ENCODE results near the gene ANKRD33B. TPM values are rescaled to one million over a fixed set of nuclear protein-coding genes. Genes with fewer than 3 reads are reported as not detected.

ANKRD33B gene
- total RNA-seq, 4 donors from 2014 or later: 16.7 to 27.0 (median 24.8) TPM

- Histone ChIP-seq H3K27ac (no peak overlapping the region), H3K36me3 (no peaks in the 10 kb centered on the region), H3K4me1 (peaks cover 37% of the 10 kb centered on the region), H3K9me3 (no peaks in the 10 kb centered on the region), H3K27me3 (no peaks in the 10 kb centered on the region), H3K4me3 (no peak overlapping the region)
- DNase-seq (ENCODE audit: low spot score in 2 of 2): no peak
- TF ChIP-seq POLR2A (IDR thresholded peaks at IDR 0.05) (no peak), EP300 (IDR thresholded peaks at IDR 0.05) (no peak), POLR2AphosphoS5 (IDR thresholded peaks at IDR 0.05) (no peak), CTCF (IDR thresholded peaks at IDR 0.05) (no peak)
- WGBS: 91% methylated on average over 7 of the region's 7 CpGs
These were observed 10.4 kb upstream of the ANKRD33B start for GRCh38 chr5:10553476-10553875.

DNA sequence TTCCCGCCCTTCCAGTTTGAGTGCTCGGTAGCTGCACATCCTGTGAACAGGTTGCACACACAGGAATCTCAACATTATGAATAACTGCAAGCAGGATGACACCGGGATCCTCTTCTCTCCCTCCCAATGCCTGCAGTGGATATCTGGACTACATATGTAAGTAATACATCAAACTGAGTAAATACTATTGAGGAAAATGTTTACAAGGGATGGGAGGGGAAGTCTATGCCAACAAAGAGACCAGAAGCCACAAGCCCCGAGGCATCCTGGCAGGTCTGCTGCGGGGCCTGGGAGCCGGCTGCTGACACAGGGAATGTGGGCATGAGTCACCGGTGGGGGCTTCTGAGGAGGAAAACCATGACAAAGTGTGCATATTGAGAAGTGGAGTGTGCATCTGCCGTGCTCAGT is 8.6 kb upstream of the ANKRD33B start:
- WGBS: 47% methylated on average over 8 of the region's 8 CpGs
- H3K9me3 ChIP-seq: no peaks in the 10 kb centered on the region
- H3K27me3 ChIP-seq: no peaks in the 10 kb centered on the region
- H3K4me1 ChIP-seq: peaks cover 42% of the 10 kb centered on the region
- DNase-seq (ENCODE audit: low spot score in 2 of 2): no peak
- no peak overlapping the region for H3K4me3 ChIP-seq
- no peaks in the 10 kb centered on the region for H3K36me3 ChIP-seq
- H3K27ac ChIP-seq: no peak overlapping the region
- TF ChIP-seq POLR2A (IDR thresholded peaks at IDR 0.05) (no peak), POLR2AphosphoS5 (IDR thresholded peaks at IDR 0.05) (no peak), EP300 (IDR thresholded peaks at IDR 0.05) (no peak), CTCF (IDR thresholded peaks at IDR 0.05) (no peak)

DNA sequence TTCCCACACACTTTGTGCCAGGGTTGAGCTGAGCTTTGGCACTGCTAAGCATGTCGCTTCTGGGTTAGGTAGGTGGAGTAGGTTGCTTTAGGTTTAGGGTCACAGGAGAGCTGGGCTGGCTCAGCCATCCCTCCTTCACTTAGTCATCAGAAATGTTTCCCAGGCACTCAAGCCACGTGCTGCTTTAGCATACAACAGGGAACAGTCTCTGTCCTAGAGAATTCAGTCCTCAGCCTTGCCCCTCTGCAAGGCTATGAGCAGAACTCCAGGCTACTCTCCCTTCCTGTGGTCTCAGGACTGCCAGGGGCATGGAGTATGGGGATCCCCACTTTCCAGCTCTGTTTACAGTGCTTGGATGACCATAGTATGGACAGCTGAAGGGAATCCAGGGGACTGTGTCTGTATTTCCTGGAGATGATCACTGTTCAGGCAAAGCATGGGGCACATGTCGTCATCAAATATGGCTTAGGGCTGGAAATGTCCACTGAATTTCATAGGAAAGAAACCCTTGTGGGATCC is 7.5 kb upstream of the ANKRD33B start:
- no peak for TF ChIP-seq EP300 (IDR thresholded peaks at IDR 0.05)
- TF ChIP-seq CTCF (IDR thresholded peaks at IDR 0.05): no peak
- no peak for TF ChIP-seq POLR2A (IDR thresholded peaks at IDR 0.05)
- TF ChIP-seq POLR2AphosphoS5 (IDR thresholded peaks at IDR 0.05): no peak
- no peak for DNase-seq (ENCODE audit: low spot score in 2 of 2)
- H3K27me3 ChIP-seq: no peaks in the 10 kb centered on the region
- WGBS: 24% methylated on average over 2 of the region's 3 CpGs
- no peak overlapping the region for H3K4me3 ChIP-seq
- no peaks in the 10 kb centered on the region for H3K36me3 ChIP-seq
- H3K4me1 ChIP-seq: peaks cover 42% of the 10 kb centered on the region
- H3K9me3 ChIP-seq: no peaks in the 10 kb centered on the region
- no peak overlapping the region for H3K27ac ChIP-seq

GRCh38 chr5:10556893-10557746 is 6.8 kb upstream of the ANKRD33B start:
- Histone ChIP-seq H3K27ac (no peak overlapping the region), H3K36me3 (no peaks in the 10 kb centered on the region), H3K27me3 (no peaks in the 10 kb centered on the region), H3K9me3 (no peaks in the 10 kb centered on the region), H3K4me1 (peaks cover 34% of the 10 kb centered on the region), H3K4me3 (no peak overlapping the region)
- DNase-seq (ENCODE audit: low spot score in 2 of 2): no peak
- TF ChIP-seq POLR2A (IDR thresholded peaks at IDR 0.05): no peak
- 83% methylated on average over 10 of the region's 11 CpGs for WGBS

- no peak for DNase-seq (ENCODE audit: low spot score in 2 of 2)
- no peak overlapping the region for H3K27ac ChIP-seq
- no peaks in the 10 kb centered on the region for H3K36me3 ChIP-seq
- peaks cover 19% of the 10 kb centered on the region for H3K27me3 ChIP-seq
- H3K4me1 ChIP-seq: peaks cover 41% of the 10 kb centered on the region
- no peak for TF ChIP-seq POLR2AphosphoS5 (IDR thresholded peaks at IDR 0.05)
- no peak overlapping the region for H3K4me3 ChIP-seq
- no peaks in the 10 kb centered on the region for H3K9me3 ChIP-seq
- WGBS: 79% methylated on average over 4 of the region's 4 CpGs
These were observed 4.7 kb upstream of the ANKRD33B start for GRCh38 chr5:10559151-10559550.

GRCh38 chr5:10559871-10560270 is 4.0 kb upstream of the ANKRD33B start:
- Histone ChIP-seq H3K27ac (no peak overlapping the region), H3K27me3 (peaks cover 26% of the 10 kb centered on the region), H3K4me3 (no peak overlapping the region), H3K9me3 (no peaks in the 10 kb centered on the region), H3K36me3 (no peaks in the 10 kb centered on the region), H3K4me1 (peaks cover 47% of the 10 kb centered on the region)
- 37% methylated on average over 7 of the region's 7 CpGs for WGBS
- no peak for DNase-seq (ENCODE audit: low spot score in 2 of 2)
- TF ChIP-seq POLR2A (IDR thresholded peaks at IDR 0.05): no peak
- TF ChIP-seq CTCF (IDR thresholded peaks at IDR 0.05): no peak
- TF ChIP-seq POLR2AphosphoS5 (IDR thresholded peaks at IDR 0.05): no peak
- no peak for TF ChIP-seq EP300 (IDR thresholded peaks at IDR 0.05)

Data from suprapubic skin (tissue), 4 donors.